Psoas muscle (tissue), 8 donors: ENCODE data around the gene CLCNKB. TPM values are rescaled to one million over a fixed set of nuclear protein-coding genes. Genes with fewer than 3 reads are reported as not detected.
"Not testable (repeated sequence)": the region's sequence is repeated elsewhere in the genome, so short reads cannot be mapped to it uniquely, and the experiment has no call there.

ENCODE experiments used
- ATAC-seq, 4 donors: fragments of 200-7000 bp; cut with Tn5 transposase; one replicate each; pipeline ENCODE4 v1.9.1; 2020; ENCODE audit warnings: moderate library complexity in 3 of 4, mild to moderate bottlenecking in 2 of 4
- DNase-seq, 2 donors: peaks; one replicate each; pipeline ENCODE4 v3.0.0-alpha.2; 2020
- H3K27ac ChIP-seq: fragments of 200-600 bp; one replicate; pipeline ENCODE4 v1.8.0; 2022
- H3K27me3 ChIP-seq, 3 donors: fragments of 200-600 bp in 1 of 3; one replicate each; pipeline versions ENCODE4 v1.6.1 to v1.8.0; 2013 to 2022; ENCODE audit warnings: low read length in 2 of 3, mild to moderate bottlenecking in 2 of 3, moderate library complexity in 1 of 3; ENCODE audit not compliant: insufficient read depth in 3 of 3
- H3K36me3 ChIP-seq, 2 donors: fragments of 200-600 bp in 1 of 2; one replicate each; pipeline versions ENCODE4 v1.6.1 to v1.8.0; 2013 to 2022; ENCODE audit warnings: low read depth in 1 of 2, mild to moderate bottlenecking in 1 of 2, moderate library complexity in 1 of 2; ENCODE audit not compliant: insufficient read depth in 1 of 2
- H3K4me1 ChIP-seq: fragments of 200-600 bp; one replicate; pipeline ENCODE4 v1.8.0; 2022
- H3K4me3 ChIP-seq: fragments of 200-600 bp; one replicate; pipeline ENCODE4 v1.8.0; 2022; ENCODE audit warnings: mild to moderate bottlenecking
- H3K9me3 ChIP-seq: fragments of 200-600 bp; one replicate; pipeline ENCODE4 v1.8.0; 2022
- CTCF ChIP-seq: fragments of 200-600 bp; IDR thresholded peaks from one replicate; pipeline ENCODE4 v1.8.0; 2022; ENCODE audit warnings: antibody characterized with exemption
- WGBS, 3 donors: extraction: QIAGEN DNeasy Blood & Tissue Kit; methylation state at CpG; one replicate each; pipeline versions ENCODE4 v1.1.6 to v1.1.7; 2013; 5-methylcytosine and 5-hydroxymethylcytosine counted together
- intact Hi-C, 2 donors: fragments of 100-400 bp; cut with DNase I; formaldehyde crosslinking; loops; one replicate each; pipeline versions ENCODE4 v1.11.0 to v1.14.2; 2022
- polyA plus RNA-seq, 3 donors: library from polyadenylated mRNA; stranded (reverse); fragments of 200-250 nt; gene quantifications; one replicate each; pipeline ENCODE4 v1.2.3, GENCODE V29; 2013
- total RNA-seq, 4 donors: library from RNA; stranded (reverse); fragmentation: NEBNext Ultra II Directional in 2 of 4; extraction: Animal tissue kit (Norgen Biotek cat#: 25700) in 2 of 4; gene quantifications; one replicate each; pipeline versions ENCODE4 v1.2.1 to v1.2.4, GENCODE V29; 2021 to 2023
- donor health status: healthy with polysubstance abuse.
- donor health status: DM: no; HTN: no; CAD: no; lungs with moderate emphysema.
- donor health status: Bipolar disorder and iron deficiency.
- donor health status: healthy.
- donor health status: DM: yes; HTN: yes; CAD: no.
- donor health status: DM: no; HTN: no; CAD: no.
- donor health status: DM: no; HTN: no; CAD: no.
- donor health status: DM: yes; HTN: yes; CAD: no.

The CLCNKB gene
- total and polyA plus RNA-seq, 7 donors, result 0.05 to 0.31 (median 0.30) TPM; not detected in 4

DNA sequence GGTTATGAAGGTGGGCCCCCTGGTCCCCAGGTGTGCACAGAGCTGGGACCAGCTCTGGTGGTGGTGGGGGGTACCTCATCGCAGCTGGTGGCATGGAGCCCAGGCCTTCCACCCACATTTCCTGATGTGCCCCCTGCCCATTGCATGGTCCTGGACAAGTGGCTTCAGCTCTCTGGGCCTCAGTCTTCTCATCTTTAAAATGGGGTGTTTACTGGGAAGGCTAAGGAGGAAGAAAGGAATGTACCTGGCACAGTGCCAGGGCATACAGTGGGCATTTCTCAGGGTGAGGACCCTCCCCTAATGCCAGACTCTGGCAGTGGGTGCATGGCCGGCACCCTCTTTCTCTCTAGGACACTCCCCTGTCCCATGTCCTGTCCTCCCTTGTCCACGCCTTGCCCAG is 7.5 kb downstream of the CLCNKB start:
- DNase-seq (no peak), ATAC-seq (no peak)
- H3K27me3 ChIP-seq, result no peaks in the 10 kb centered on the region
- WGBS, 3 donors, result 86 to 90% (median 87%) methylated on average over 3 of the region's 3 CpGs
- intact Hi-C loops, result no loop called here
- TF ChIP-seq CTCF, result no peak
- no peak overlapping the region for H3K4me3 ChIP-seq
- no peaks in the 10 kb centered on the region for H3K36me3 ChIP-seq
- H3K27ac ChIP-seq, result no peak overlapping the region
- H3K4me1 ChIP-seq, result peaks cover 7% of the 10 kb centered on the region
- no peaks in the 10 kb centered on the region for H3K9me3 ChIP-seq

GRCh38 chr1:16051949-16052348 is 8.4 kb downstream of the CLCNKB start:
- H3K4me3 ChIP-seq, H3K4me1 ChIP-seq, H3K36me3 ChIP-seq, intact Hi-C loops, ATAC-seq, H3K27me3 ChIP-seq, H3K27ac ChIP-seq, DNase-seq, H3K9me3 ChIP-seq: not testable (repeated sequence)
- 77 to 79% (median 78%) methylated on average over 11 to 12 of the region's 12 CpGs for WGBS, 3 donors

GRCh38 chr1:16053781-16054502 is 10.4 kb downstream of the CLCNKB start:
- Histone ChIP-seq H3K27me3 (no peaks in the 10 kb centered on the region), H3K4me3 (no peak overlapping the region), H3K36me3 (no peaks in the 10 kb centered on the region), H3K27ac (no peak overlapping the region), H3K4me1 (peaks cover 2% of the 10 kb centered on the region), H3K9me3 (no peaks in the 10 kb centered on the region)
- ATAC-seq, result no peak
- intact Hi-C loops, result no loop called here
- WGBS, 3 donors, result 65 to 81% (median 76%) methylated on average over 6 to 8 of the region's 8 CpGs
- no peak for DNase-seq
- no peak for TF ChIP-seq CTCF

DNA sequence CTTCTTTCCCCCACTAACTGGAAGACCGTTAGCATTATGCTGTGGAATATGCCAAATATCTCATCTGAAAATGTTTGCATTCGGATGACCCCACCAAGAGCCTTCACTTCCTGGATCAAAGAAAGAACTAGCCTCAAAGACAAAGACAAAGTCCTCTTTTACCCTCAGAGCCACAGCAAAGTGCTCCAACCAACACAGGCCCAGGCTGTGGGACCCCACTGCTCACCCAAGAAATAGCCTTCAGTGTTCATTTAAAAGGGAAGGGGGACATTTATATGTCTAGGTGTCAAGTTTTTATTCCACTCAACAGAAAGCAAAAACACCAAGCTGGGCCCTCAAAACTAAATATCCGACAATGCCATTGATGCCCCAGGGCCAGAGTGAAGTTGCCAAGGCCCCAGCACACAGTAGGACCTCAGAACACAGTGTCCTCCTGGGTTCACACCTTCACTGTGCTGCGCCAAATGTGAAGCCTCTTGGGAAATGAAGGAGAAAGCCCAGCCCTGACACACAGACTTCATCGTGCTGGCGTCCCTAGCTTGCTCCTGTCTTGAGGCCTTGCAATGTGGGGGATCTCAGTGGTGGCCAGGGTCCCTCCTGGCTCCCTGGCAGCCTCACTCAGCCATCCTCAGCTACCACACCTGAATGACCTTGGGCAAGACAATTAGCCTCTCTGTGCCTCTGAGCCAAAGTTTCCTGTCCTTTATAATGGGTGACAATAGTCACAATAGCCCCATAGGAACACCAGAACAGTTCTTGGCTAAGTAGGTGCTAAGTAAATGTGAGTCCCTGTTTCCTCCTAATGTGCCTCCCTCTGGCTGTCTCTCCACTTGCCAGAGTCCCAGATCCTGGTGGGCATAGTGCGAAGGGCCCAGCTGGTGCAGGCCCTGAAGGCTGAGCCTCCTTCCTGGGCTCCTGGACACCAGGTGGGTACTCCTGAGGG is 11.3 kb downstream of the CLCNKB start:
- Histone ChIP-seq H3K4me3 (no peak overlapping the region), H3K27me3 (no peaks in the 10 kb centered on the region), H3K36me3 (no peaks in the 10 kb centered on the region), H3K27ac (no peak overlapping the region), H3K9me3 (no peaks in the 10 kb centered on the region), H3K4me1 (no peaks in the 10 kb centered on the region)
- no peak for TF ChIP-seq CTCF
- no peak for DNase-seq
- intact Hi-C loops, result loop anchor here in 1 of 2 donors (5.0 kb wide), 1 partner anchor 263 kb away; no protein-coding TSS in a partner anchor
- WGBS, 3 donors, result 81 to 88% (median 86%) methylated on average over 7 of the region's 7 CpGs
- peak in 1 of 4 donors; percentile 2 for ATAC-seq
